Subcutaneous preadipocyte (primary cell): ENCODE results near the gene RASGRP2. TPM values are rescaled to one million over a fixed set of nuclear protein-coding genes. Genes with fewer than 3 reads are reported as not detected.

Experiments
- total RNA-seq: library from RNA; depleted of rRNA; stranded (reverse); fragments of >200 nt; gene quantifications from 2 replicates; pipeline ENCODE4 v1.2.3, GENCODE V29; 2012

The RASGRP2 gene
- 0.20 and 0.37 TPM in 2 replicates for total RNA-seq

DNA sequence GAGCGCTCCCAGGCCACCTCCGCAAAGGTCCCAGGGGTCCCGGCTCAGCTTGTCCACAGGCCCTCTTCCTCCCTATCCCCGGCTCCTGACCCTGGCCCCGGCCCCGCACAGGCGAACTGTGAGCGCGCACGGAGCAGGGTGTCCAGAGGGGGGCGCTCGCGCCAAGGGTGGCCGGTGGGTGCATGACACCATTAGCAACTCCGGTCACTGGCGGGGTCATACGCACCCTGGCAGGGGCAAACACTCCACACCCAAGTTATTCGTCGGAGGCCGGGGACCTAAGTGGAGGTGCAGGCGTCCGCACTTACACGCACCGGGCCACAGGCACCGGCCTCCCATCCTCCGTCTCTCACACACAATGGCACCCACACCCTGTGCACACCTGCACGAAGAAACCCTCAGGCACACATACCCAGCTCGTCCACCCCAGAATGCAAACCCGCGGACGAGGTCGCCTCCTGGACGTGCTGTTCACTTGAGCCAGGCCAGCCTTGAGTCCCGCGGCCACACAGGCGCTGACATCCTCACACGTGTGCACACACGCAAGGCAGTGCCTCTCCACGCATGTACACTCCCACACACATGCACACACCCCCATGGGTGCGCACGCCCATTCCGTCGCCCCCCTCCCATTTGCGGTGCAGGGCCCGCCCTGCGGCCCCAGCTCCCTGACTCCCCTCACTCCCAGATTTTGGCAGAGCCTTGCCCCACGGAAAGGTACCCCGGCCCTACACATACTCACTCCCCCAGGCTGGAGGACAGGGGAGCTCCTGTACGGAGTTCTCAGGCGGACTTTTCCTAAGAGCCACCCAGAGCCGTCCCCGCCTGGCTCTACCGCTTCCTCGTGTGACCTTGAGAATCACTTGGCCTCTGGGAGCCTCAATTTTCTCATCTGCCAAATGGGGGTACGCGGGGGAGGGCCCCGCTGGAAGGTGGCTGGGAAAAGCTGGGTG is at the start of gene RASGRP2:
TSS of gene RASGRP2 (minus strand) at position 552 of the 953 bp plus-strand sequence. CDS start 1,276 bp downstream, outside the sequence.

DNA sequence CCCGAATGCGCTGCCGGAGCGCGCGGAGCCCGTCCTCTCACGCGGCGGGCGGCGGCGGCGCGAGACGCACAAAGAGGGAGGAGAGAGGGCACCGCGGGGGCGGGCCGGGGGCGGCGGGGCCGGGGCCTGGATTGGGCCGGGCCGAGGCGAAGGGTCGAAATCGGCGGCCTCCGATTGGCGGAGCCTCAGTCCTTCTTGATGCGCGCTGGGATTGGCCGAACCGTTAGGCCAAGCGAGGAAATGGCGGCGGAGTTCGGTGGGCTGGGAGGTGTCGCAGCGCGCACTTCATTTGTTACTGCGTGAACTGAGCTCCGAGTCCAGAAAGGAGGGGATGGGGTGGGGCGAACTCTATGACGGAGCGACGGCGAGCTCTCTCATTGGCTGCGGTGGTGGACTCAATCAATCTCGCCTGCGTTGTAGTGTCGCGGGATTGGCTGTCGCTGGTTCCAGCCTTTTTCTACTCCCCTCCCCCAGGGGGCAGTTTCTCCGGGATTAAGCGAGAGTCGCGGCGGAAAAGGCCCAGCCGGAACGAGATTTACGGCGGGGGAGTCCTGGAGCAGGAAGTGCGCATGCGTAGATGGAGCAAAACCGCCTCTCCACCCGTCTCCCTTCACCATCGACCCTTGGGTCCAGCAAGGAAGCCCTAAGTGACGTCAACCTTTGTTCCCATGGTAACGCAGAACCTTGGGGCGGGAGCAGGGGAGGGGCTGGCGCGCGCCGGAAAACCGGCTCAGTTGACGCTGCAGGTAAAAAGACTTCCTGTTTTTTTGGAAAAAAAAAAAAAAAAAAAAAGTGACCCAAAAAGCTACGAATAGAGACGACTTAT is 34.7 kb upstream of the RASGRP2 start, which contains the start of gene SF1:
TSS of gene SF1 (minus strand) at position 70 of the 826 bp plus-strand sequence. CDS start 150 bp downstream, outside the sequence.

DNA sequence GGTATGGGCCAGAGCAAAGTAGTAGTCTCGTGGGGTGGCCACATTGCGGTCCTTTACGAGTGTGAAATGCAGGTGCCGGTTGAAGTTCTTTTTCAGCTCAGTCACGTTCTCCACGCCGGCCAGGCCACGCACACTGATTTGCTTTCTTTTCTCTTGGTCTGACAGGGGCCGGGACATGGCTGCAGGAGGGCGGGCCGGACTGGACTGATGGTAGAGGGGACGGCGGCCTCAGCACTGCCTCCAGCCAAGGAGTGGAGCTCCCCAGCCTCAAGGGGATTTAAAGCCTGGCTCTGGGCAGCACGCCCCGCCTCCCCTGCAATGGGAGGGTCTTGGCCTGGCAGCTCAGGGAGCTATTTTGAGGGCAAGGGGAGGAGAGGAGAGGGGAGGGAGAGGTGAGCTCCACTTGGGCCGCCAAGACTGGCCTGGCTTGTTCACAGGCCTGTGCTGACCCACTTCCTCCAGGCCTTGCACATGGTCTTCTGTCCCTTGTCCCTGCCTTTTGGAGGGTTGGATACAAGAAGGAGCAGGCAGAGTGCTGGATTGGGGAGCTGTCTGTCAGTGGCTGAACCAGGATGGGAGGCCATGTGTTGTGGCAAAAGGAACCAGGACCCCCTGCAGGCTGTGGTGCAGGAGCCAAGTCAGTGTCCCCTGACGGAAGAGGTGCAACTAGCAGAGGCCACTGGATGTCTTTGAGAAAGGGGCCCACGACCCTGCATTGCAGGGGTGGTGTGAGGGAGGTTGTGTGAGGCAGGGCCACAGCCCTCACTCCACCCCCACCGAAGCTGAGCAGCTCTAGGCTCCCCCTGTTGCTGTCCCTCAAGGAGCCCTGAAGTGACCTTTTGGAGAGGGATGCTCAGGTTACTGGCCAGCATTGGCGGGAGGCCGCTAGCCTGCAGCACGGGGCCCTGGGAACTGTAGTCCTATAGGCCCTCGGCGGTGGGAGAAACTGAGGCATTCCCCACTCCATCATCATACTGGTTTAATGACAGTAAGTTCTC is 16.1 kb upstream of the RASGRP2 start, which contains the start of gene PYGM:
TSS of gene PYGM (minus strand) at position 253 of the 998 bp plus-strand sequence. CDS start at position 177, 76 bp downstream.

DNA sequence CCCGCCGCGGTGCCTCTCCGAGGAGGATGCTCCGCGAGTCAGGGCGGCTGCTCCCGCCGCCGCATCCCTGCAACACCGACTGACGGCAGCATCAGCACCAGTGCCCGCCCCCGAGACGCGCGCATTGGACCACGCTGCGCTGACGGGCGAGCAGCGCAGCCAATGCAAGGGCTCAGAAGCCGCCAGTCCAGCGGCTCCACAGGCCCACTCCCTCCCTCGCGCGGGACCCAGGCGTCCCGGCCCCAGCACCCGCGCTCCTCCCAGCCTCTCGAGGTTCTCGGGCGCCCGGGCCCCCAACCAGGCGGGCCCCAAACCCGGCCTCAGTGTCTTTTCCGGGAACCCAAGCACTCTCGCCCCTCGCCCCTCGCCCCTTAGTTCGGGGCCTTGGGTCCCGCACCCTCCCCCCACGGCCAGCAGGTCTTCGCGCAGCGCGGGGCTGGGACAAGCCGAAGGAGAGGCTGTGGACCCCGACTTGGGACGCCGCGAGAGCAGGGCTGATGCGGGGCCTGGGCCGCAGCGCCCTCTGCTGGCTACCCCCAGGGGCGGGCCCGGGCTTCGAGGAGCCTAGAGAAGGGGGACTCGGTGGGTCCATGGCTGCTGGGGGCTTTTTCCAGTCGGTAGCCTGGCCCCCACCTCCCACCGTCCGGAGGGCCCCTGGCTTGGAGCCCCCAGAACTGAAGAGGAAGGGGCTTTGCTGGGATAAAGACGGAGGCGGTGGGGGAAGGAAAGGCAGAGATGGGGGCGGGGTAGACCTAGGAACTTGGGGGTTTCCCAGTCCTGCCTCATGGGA is 20.6 kb downstream of the RASGRP2 start, which contains the start of gene NRXN2:
TSS of gene NRXN2 (minus strand) at position 81 of the 790 bp plus-strand sequence. CDS start 9,498 bp downstream, outside the sequence.

Other genes with a start within 250 kb of the RASGRP2 start
- not detected in 2 replicates for gene SLC22A11, start 188.2 kb downstream of the RASGRP2 start, total RNA-seq
- not detected in 2 replicates for gene SLC22A12, start 152.9 kb downstream of the RASGRP2 start, total RNA-seq
- 9.2 and 17.2 TPM in 2 replicates for gene NRXN2, start 20.9 kb downstream of the RASGRP2 start, total RNA-seq
- 0.37 and 0.39 TPM in 2 replicates for gene PYGM, start 15.8 kb upstream of the RASGRP2 start, total RNA-seq
- 110 and 126 TPM in 2 replicates for gene SF1, start 34.4 kb upstream of the RASGRP2 start, total RNA-seq
- 7.0 and 12.3 TPM in 2 replicates for gene MAP4K2, start 59.1 kb upstream of the RASGRP2 start, total RNA-seq
- 20.2 and 22.1 TPM in 2 replicates for gene MEN1, start 66.4 kb upstream of the RASGRP2 start, total RNA-seq
- under 0.01 TPM in 2 replicates for gene CDC42BPG, start 100.5 kb upstream of the RASGRP2 start, total RNA-seq
- 40.1 and 75.3 TPM in 2 replicates for gene EHD1, start 134.5 kb upstream of the RASGRP2 start, total RNA-seq
- 15.4 and 19.5 TPM in 2 replicates for gene ATG2A, start 173.1 kb upstream of the RASGRP2 start, total RNA-seq
- gene PPP2R5B, start 180.5 kb upstream of the RASGRP2 start, total RNA-seq, result 5.9 and 8.2 TPM in 2 replicates
- gene GPHA2, start 191.8 kb upstream of the RASGRP2 start, total RNA-seq, result not detected in 2 replicates
- gene MAJIN, start 228.0 kb upstream of the RASGRP2 start, total RNA-seq, result not detected in 2 replicates